T-helper 1 cell (primary cell): ENCODE data around the gene CHAC2.
A peak's percentile ranks its signal among the peaks of the same experiment; 100 is the strongest.

ENCODE experiments used
- DNase-seq, 5 donors: peaks; one replicate each; pipeline ENCODE4 v3.0.0-alpha.2; 2012 to 2020

Gene CHAC2

DNA sequence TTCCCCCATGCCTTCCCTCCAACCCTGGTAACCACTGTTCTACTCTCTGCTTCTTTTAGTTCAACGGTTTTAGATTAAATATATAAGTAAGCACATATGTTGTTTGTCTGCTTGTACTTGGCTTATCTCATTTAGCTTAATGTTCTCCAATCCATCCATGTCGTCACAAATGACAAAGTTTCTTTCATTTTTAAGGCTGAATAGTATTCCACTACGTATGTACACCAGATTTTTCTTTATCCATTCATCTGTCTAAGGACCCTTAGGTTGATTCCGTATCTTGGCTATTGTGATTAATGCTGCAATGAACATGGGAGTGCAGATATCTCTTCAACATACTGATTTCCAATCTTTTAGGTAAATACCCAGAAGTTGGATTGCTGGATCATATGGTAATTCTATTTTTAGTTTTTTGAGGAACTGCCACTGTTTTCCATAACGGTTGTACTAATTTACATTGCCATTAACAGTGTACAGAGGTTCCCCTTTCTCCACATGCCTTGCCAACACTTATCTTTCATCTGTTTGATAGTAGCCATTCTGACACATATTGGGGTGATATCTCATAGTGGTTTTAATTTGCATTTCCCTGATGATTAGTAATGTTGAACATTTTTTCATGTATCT lies 11.0 kb downstream of the CHAC2 start:
- DNase-seq: no peak

- DNase-seq: no peak
Observed at GRCh38 chr2:53780056-53780455, 12.5 kb downstream of the CHAC2 start.

DNA sequence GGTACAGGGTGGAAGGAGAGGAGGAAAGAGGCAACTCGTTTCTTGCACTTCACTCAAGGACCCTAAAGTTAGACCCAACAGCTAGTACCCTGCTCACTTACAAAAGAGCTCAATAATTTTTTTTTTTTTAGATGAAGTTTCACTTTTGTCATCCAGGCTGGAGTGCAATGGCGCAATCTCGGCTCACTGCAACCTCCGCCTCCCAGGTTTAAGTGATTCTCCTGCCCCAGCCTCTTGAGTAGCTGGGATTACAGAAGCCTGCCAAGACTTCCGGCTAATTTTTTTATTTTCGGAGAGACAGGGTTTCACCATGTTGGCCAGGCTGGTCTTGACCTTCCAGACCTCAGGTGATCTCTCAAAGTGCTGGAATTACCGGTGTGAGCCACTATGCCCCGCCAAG lies 15.1 kb downstream of the CHAC2 start:
- no peak for DNase-seq

DNA sequence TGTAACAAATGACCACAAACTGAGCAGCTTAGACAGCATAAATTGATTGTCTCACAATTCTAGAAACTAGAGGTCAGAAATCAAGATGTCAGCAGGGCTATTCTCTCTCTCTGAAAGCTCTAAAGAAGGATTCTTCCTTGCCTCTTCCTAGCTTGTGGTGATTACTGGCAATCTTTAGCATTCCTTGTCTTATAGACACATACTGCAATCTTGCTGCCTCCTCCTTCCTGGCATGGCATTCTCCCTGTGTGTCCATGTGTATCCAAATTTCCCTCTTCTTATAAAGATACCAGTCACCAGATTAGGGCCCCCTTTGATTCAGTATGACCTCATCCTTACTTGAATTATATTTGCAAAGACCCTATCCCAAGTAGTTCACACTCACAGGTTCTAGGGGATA lies 16.8 kb downstream of the CHAC2 start:
- DNase-seq: no peak

GRCh38 chr2:53785366-53785765 lies 17.8 kb downstream of the CHAC2 start:
- no peak for DNase-seq

DNA sequence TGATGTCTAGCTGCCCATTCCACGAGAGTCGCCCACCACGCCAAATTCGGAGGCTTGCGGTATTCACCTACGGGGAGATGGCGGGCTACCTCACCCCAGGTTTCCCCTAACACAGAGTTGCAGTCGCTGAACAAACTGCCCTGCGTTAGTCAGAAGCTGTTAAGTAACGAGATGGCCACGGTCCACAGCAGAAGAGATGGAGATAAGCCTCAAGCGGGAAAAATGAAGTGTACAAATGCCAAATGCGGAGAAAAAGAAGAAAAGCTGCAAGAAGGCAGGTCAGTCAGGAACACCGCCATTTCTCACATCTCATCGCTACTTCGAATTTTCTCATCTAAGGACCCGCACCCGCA lies 18.7 kb downstream of the CHAC2 start:
- peak in 3 of 5 donors; percentile 8 to 20 (median 18) for DNase-seq

GRCh38 chr2:53786705-53787613 lies 19.4 kb downstream of the CHAC2 start, which contains the start of the genes ASB3 and ERLEC1:
Gene ASB3, minus strand, starts transcription at chr2:53786953. Its CDS starts 21,381 bp downstream, at chr2:53765572.
Gene ERLEC1, plus strand, starts transcription at chr2:53787044. Its CDS starts 167 bp downstream, at chr2:53787211.
- DNase-seq: peak; percentile 79 to 91 (median 83)

DNA sequence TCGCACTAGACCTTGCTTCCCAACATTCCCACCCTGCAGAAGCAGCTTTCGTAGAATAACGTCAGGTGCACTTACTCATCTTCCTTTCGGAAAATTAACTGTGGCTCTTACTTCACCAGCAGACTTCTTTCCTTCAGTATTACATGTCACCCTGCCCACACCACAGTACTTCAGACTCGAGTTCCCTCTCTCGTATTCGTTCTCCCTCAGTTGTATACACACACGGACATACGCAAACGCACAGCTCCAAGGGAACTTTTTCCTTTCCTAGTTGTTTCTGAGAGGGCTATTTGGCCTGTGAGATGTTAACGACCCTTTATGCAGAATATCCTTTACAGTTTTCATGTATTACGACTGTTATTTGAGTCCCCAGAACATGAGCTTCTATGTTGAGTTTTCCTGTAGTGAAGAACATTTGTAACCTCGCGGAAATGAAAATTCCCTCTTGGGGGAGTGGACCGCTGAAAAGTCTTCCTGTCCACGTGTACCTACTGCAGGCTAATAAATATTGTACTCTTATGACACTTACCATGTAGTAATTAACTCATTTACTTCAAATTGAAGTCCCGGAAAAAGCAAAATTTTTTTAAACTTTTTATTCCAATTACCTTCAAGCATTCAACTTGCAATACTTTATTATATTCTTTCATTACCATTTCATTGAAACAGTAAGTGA lies 20.1 kb downstream of the CHAC2 start:
- DNase-seq: no peak

GRCh38 chr2:53793261-53793660 lies 25.7 kb downstream of the CHAC2 start:
- no peak for DNase-seq

- DNase-seq: no peak
Observed at GRCh38 chr2:53793821-53794220, 26.2 kb downstream of the CHAC2 start.

DNA sequence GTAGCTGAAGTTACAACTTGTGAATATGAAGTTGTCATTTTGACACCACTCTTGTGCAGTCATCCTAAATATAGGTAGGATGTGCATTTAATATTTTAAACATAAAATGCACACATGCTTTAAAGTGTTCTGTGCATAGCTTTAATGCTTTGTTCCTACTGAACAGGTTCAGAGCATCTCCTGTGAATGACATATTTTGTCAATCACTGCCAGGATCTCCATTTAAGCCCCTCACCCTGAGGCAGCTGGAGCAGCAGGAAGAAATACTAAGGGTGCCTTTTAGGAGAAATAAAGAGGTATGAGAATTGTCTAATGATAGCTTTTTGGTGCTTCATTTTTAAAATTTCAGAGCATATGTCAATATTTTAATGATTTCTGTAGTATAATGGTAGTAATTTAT lies 33.9 kb downstream of the CHAC2 start:
- no peak for DNase-seq

GRCh38 chr2:53802617-53803151 lies 35.1 kb downstream of the CHAC2 start:
- DNase-seq: no peak

DNA sequence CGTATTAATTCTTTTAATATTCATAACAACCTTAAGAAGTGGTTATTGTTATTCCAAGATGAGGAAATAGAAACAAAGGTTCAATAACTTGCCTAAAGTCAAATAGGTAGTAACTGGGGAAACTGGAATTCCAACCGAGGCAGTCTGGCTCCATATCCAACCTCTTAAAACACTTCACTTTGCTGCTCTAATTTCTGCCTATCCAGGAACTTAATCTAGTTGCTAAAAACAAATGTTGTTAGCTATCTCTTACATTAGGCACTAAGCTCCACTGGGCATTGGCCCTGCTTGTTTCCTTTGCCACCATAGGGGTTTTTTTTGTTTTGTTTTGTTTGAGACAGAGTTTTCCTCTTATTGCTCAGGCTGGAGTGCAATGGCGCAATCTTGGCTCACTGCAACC lies 44.0 kb downstream of the CHAC2 start:
- DNase-seq: no peak

GRCh38 chr2:53813151-53813550 lies 45.5 kb downstream of the CHAC2 start:
- DNase-seq: no peak

GRCh38 chr2:53818854-53819435 lies 51.3 kb downstream of the CHAC2 start:
- no peak for DNase-seq

GRCh38 chr2:53819634-53820033 lies 52.0 kb downstream of the CHAC2 start:
- DNase-seq: no peak

GRCh38 chr2:53820048-53820447 lies 52.4 kb downstream of the CHAC2 start:
- no peak for DNase-seq

- no peak for DNase-seq
Observed at GRCh38 chr2:53820711-53821110, 53.1 kb downstream of the CHAC2 start.

- DNase-seq: no peak
Observed at GRCh38 chr2:53821810-53822209, 54.2 kb downstream of the CHAC2 start.

DNA sequence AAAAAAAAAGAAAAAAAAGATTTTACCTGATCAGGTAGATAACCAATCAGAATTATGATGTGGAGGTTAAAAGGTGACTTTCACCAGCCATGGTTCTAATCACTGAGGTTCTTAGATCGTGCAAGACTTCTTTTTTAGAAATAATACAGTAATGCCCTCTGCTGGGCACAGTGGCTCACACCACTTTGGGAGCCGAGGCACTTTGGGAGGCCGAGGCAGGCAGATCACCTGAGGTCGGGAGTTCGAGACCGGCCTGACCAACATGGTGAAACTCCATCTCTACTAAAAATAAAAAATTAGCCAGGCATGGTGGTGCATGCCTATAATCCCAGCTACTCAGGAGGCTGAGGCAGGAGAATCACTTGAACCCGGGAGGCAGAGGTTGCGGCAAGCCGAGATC lies 56.0 kb downstream of the CHAC2 start:
- peak in 1 of 5 donors; percentile 13 for DNase-seq
